ENCODE measurements around the gene KNDC1.
"Not testable (repeated sequence)": the region's sequence is repeated elsewhere in the genome, so short reads cannot be mapped to it uniquely, and the experiment has no call there.

- TF ChIP-seq, protein P1, sequence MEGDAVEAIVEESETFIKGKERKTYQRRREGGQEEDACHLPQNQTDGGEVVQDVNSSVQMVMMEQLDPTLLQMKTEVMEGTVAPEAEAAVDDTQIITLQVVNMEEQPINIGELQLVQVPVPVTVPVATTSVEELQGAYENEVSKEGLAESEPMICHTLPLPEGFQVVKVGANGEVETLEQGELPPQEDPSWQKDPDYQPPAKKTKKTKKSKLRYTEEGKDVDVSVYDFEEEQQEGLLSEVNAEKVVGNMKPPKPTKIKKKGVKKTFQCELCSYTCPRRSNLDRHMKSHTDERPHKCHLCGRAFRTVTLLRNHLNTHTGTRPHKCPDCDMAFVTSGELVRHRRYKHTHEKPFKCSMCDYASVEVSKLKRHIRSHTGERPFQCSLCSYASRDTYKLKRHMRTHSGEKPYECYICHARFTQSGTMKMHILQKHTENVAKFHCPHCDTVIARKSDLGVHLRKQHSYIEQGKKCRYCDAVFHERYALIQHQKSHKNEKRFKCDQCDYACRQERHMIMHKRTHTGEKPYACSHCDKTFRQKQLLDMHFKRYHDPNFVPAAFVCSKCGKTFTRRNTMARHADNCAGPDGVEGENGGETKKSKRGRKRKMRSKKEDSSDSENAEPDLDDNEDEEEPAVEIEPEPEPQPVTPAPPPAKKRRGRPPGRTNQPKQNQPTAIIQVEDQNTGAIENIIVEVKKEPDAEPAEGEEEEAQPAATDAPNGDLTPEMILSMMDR (IDR thresholded peaks at IDR 0.05; ENCODE audit: insufficient read depth, low read length), result not testable (repeated sequence)
- TF ChIP-seq POLR2AphosphoS5 (IDR thresholded peaks at IDR 0.05; ENCODE audit: low read depth), result not testable (repeated sequence)
Observed at GRCh38 chr10:133137486-133138145, 22.4 kb upstream of the KNDC1 start.
